Osteocyte (in vitro differentiated cells): Measurements from ENCODE around the gene AQP12B. TPM values are rescaled to one million over a fixed set of nuclear protein-coding genes. Genes with fewer than 3 reads are reported as not detected.

ENCODE experiments used
- DNase-seq: peaks from one replicate; pipeline ENCODE4 v3.0.0; 2021; ENCODE audit warnings: mixed read lengths; ENCODE audit not compliant: unreplicated experiment; ENCODE audit errors: extremely low spot score
- H3K27ac Mint-ChIP-seq: one replicate; pipeline ENCODE4 v1.8.0; 2021; ENCODE audit warnings: mild to moderate bottlenecking, mixed read lengths; ENCODE audit not compliant: unreplicated experiment
- H3K27me3 Mint-ChIP-seq: one replicate; pipeline ENCODE4 v1.8.0; 2021; ENCODE audit warnings: mixed read lengths; ENCODE audit not compliant: unreplicated experiment
- H3K36me3 Mint-ChIP-seq: one replicate; pipeline ENCODE4 v1.8.0; 2021; ENCODE audit warnings: mixed read lengths; ENCODE audit not compliant: unreplicated experiment
- H3K4me1 Mint-ChIP-seq: one replicate; pipeline ENCODE4 v1.8.0; 2021; ENCODE audit warnings: mixed read lengths; ENCODE audit not compliant: unreplicated experiment
- H3K4me3 Mint-ChIP-seq: one replicate; pipeline ENCODE4 v1.8.0; 2021; ENCODE audit warnings: mild to moderate bottlenecking, moderate library complexity, mixed read lengths; ENCODE audit not compliant: unreplicated experiment
- H3K9me3 Mint-ChIP-seq: one replicate; pipeline ENCODE4 v1.8.0; 2021; ENCODE audit warnings: mixed read lengths; ENCODE audit not compliant: unreplicated experiment
- total RNA-seq: library from RNA; stranded (reverse); gene quantifications from 2 replicates; pipeline ENCODE4 v1.2.1, GENCODE V29; 2021
- TF ChIP-seq, protein P1 (sequence below): fragments of 200-600 bp; sonication (generic); IDR thresholded peaks from 2 replicates; pipeline ENCODE4 v1.5.0; 2021; ENCODE audit warnings: antibody characterized with exemption, mild to moderate bottlenecking, moderate library complexity

AQP12B gene
- total RNA-seq, 1 donor from 2014 or later, result not detected

DNA sequence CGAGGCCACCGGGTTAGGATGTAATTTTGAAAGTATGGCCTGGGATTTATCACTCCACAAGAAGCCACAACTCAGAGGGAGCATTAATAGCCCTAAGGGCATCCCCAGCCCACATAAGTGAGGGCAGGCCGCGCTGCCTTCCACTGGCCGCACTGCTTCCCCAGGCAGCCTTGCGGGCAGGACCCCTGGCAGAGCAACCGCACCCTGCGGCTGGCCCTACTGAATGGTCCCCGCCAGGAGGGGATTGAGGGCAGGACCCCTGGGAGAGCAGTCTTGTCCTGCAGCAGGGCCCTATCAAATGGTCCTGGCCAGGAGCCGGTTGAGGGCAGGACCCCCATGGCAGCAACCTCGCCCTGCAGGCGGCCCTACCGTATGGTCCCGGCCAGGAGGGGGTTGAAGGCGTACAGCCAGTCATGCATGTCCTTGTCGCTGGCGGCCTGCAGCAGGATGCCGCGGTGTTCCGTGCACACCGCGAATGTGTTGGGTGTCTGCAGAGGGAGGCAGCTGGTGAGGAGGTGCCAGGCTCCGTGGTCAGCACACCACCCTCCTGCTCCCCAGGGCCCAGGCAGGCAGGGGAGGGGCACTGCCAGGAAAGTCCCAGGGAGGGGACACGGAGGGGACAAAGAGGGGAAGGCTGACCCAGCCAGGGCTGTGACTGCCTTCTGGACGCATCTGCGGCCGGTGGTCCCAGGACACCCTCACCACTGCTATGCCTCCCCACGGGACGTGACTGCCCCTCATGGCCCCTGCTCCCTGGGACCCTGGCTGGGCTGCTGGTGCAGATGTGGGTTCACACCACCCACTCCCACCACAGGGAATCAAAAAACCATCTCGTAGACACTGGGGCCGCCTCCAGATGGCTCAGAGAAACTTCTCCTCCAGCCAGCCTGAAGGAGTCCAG, 35.2 kb upstream of the AQP12B start:
- no peak overlapping the region for H3K4me3 Mint-ChIP-seq
- no peak overlapping the region for H3K27ac Mint-ChIP-seq
- no peaks in the 10 kb centered on the region for H3K36me3 Mint-ChIP-seq
- no peaks in the 10 kb centered on the region for H3K9me3 Mint-ChIP-seq
- TF ChIP-seq, protein P1, sequence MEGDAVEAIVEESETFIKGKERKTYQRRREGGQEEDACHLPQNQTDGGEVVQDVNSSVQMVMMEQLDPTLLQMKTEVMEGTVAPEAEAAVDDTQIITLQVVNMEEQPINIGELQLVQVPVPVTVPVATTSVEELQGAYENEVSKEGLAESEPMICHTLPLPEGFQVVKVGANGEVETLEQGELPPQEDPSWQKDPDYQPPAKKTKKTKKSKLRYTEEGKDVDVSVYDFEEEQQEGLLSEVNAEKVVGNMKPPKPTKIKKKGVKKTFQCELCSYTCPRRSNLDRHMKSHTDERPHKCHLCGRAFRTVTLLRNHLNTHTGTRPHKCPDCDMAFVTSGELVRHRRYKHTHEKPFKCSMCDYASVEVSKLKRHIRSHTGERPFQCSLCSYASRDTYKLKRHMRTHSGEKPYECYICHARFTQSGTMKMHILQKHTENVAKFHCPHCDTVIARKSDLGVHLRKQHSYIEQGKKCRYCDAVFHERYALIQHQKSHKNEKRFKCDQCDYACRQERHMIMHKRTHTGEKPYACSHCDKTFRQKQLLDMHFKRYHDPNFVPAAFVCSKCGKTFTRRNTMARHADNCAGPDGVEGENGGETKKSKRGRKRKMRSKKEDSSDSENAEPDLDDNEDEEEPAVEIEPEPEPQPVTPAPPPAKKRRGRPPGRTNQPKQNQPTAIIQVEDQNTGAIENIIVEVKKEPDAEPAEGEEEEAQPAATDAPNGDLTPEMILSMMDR, result no peak
- H3K27me3 Mint-ChIP-seq, result peaks cover 2% of the 10 kb centered on the region
- no peaks in the 10 kb centered on the region for H3K4me1 Mint-ChIP-seq
- DNase-seq, result no peak

GRCh38 chr2:240717181-240717641, 34.5 kb upstream of the AQP12B start:
- no peak for DNase-seq
- Mint-ChIP-seq H3K27ac (no peak overlapping the region), H3K36me3 (no peaks in the 10 kb centered on the region), H3K9me3 (no peaks in the 10 kb centered on the region), H3K4me3 (no peak overlapping the region), H3K4me1 (no peaks in the 10 kb centered on the region), H3K27me3 (peaks cover 2% of the 10 kb centered on the region)
- TF ChIP-seq, protein P1, result no peak

GRCh38 chr2:240716130-240716798, 33.6 kb upstream of the AQP12B start:
- H3K27me3 Mint-ChIP-seq, result peaks cover 2% of the 10 kb centered on the region
- H3K9me3 Mint-ChIP-seq, result no peaks in the 10 kb centered on the region
- DNase-seq, result no peak
- no peaks in the 10 kb centered on the region for H3K4me1 Mint-ChIP-seq
- TF ChIP-seq, protein P1, result no peak
- no peak overlapping the region for H3K27ac Mint-ChIP-seq
- no peak overlapping the region for H3K4me3 Mint-ChIP-seq
- no peaks in the 10 kb centered on the region for H3K36me3 Mint-ChIP-seq

- Mint-ChIP-seq H3K9me3 (no peaks in the 10 kb centered on the region), H3K4me3 (no peak overlapping the region), H3K27me3 (no peaks in the 10 kb centered on the region), H3K36me3 (no peaks in the 10 kb centered on the region), H3K27ac (no peak overlapping the region), H3K4me1 (no peaks in the 10 kb centered on the region)
- no peak for DNase-seq
- TF ChIP-seq, protein P1, result no peak
Observed at GRCh38 chr2:240714747-240715725, 32.4 kb upstream of the AQP12B start.
